Adrenal gland (tissue), 12 donors: ENCODE data around the gene FAM219B. TPM values are rescaled to one million over a fixed set of nuclear protein-coding genes. Genes with fewer than 3 reads are reported as not detected.

ENCODE experiments used
- DNase-seq, 7 donors: peaks; one replicate each; pipeline ENCODE4 v3.0.0-alpha.2; 2019 to 2020
- H3K27ac ChIP-seq, 5 donors: fragments of 200-600 bp; sonication (generic) in 4 of 5; 1 replicate in 3 of 5; 2 replicates in 2 of 5; pipeline versions ENCODE4 v1.5.1 to v1.8.0; 2016 to 2020; ENCODE audit warnings: mild to moderate bottlenecking in 1 of 5
- H3K27me3 ChIP-seq: fragments of 200-600 bp; 2 replicates; pipeline ENCODE4 v1.8.0; 2021
- H3K36me3 ChIP-seq, 2 donors: fragments of 200-600 bp; replicated peaks in 1 of 2; 1 replicate in 1 of 2; 2 replicates in 1 of 2; pipeline versions ENCODE4 v1.5.1 to v1.8.0; 2018 to 2022
- H3K4me1 ChIP-seq, 2 donors: fragments of 200-600 bp; replicated peaks in 1 of 2; 1 replicate in 1 of 2; 2 replicates in 1 of 2; pipeline versions ENCODE4 v1.5.1 to v1.8.0; 2018 to 2021
- H3K4me3 ChIP-seq, 4 donors: fragments of 200-600 bp; sonication (generic) in 3 of 4; one replicate each; pipeline ENCODE4 v1.5.1; 2016 to 2018
- H3K9me3 ChIP-seq, 3 donors: fragments of 200-600 bp; sonication (generic) in 1 of 3; replicated peaks in 1 of 3; 1 replicate in 2 of 3; 2 replicates in 1 of 3; pipeline versions ENCODE4 v1.5.1 to v1.8.0; 2016 to 2021
- POLR2A ChIP-seq, 2 donors: fragments of 450-650 bp; IDR thresholded peaks; one replicate each; pipeline ENCODE4 v1.6.1; 2017; ENCODE audit warnings: antibody characterized with exemption in 2 of 2, mild to moderate bottlenecking in 2 of 2, moderate library complexity in 1 of 2
- WGBS, 4 donors: extraction: QIAGEN DNeasy Blood & Tissue Kit in 2 of 4; methylation state at CpG; one replicate each; pipeline versions ENCODE4 v1.1.5 to v1.1.7; 2013 to 2017; 5-methylcytosine and 5-hydroxymethylcytosine counted together
- intact Hi-C, 2 donors: fragments of 100-400 bp; cut with DNase I; formaldehyde crosslinking; loops; one replicate each; pipeline versions ENCODE4 v1.14.1 to v1.15.0; 2022 to 2023
- polyA plus RNA-seq, 3 donors: library from polyadenylated mRNA; stranded (reverse); fragments of 200-250 nt in 2 of 3; fragments of 350-450 nt in 1 of 3; fragmentation: Illumina TruSeq in 1 of 3; extraction: RNeasy Lipid Tissue Mini Kit (QIAGEN cat#74804) in 1 of 3; gene quantifications; one replicate each; pipeline ENCODE4 v1.2.3, GENCODE V29; 2013 to 2014
- total RNA-seq, 9 donors: library from RNA; depleted of rRNA in 4 of 9; stranded (reverse); fragments of >200 nt in 4 of 9; fragments of 120-200 nt in 1 of 9; fragmentation: NEBNext Ultra II Directional in 1 of 9; extraction: Animal tissue kit (Norgen Biotek cat#: 25700) in 1 of 9; gene quantifications; one replicate each; pipeline versions ENCODE4 v1.1.0 to v1.2.4, GENCODE V29; 2013 to 2023
- TF ChIP-seq, protein P1 (sequence below), 6 experiments: fragments of 450-650 bp in 4 of 6; fragments of 200-600 bp in 2 of 6; sonication (generic) in 1 of 6; IDR thresholded peaks; 1 replicate in 5 of 6; 2 replicates in 1 of 6; pipeline versions ENCODE4 v1.5.1 to v1.8.0; 2016 to 2021; ENCODE audit warnings: antibody characterized with exemption in 6 of 6, mild to moderate bottlenecking in 2 of 6, moderate library complexity in 1 of 6
- donor health status: healthy with polysubstance abuse.
- donor health status: Bipolar disorder and iron deficiency.
- donor health status: DM: yes; HTN: yes; CAD: no.
- donor health status: DM: no; HTN: no; CAD: no.
- donor health status: DM: no; HTN: no; CAD: no.
- donor health status: DM: yes; HTN: yes; CAD: no.

FAM219B gene
- total and polyA plus RNA-seq, 12 donors = 44.0 to 112 (median 72.4) TPM

DNA sequence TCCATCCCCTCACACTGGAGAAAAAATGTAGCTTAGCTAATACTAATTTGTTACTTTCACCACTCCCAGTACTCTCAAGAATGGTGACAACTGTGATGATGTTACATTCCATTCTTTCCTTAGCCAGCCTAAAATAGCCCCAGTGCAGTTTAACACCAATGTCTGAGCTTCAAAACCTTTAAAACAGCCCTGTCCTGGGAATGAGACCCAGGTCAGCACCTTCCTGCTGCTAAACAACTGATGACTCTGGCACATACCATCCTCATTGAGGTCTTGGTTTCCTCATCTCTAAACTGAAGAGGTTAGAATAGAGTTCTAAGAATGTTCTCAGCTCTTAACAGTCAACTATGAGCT lies 37.3 kb downstream of the FAM219B start:
- no peak for TF ChIP-seq POLR2A (IDR thresholded peaks at IDR 0.05)
- TF ChIP-seq, protein P1, sequence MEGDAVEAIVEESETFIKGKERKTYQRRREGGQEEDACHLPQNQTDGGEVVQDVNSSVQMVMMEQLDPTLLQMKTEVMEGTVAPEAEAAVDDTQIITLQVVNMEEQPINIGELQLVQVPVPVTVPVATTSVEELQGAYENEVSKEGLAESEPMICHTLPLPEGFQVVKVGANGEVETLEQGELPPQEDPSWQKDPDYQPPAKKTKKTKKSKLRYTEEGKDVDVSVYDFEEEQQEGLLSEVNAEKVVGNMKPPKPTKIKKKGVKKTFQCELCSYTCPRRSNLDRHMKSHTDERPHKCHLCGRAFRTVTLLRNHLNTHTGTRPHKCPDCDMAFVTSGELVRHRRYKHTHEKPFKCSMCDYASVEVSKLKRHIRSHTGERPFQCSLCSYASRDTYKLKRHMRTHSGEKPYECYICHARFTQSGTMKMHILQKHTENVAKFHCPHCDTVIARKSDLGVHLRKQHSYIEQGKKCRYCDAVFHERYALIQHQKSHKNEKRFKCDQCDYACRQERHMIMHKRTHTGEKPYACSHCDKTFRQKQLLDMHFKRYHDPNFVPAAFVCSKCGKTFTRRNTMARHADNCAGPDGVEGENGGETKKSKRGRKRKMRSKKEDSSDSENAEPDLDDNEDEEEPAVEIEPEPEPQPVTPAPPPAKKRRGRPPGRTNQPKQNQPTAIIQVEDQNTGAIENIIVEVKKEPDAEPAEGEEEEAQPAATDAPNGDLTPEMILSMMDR (IDR thresholded peaks at IDR 0.05) = no peak
- Histone ChIP-seq H3K36me3 (peaks cover 0 to 5% of the 10 kb centered on the region in 2 donors), H3K27me3 (no peaks in the 10 kb centered on the region), H3K9me3 (no peaks in the 10 kb centered on the region), H3K27ac (peak overlapping the region; percentile 56 to 98 (median 73)), H3K4me1 (peaks cover 46 to 68% of the 10 kb centered on the region in 2 donors), H3K4me3 (no peak overlapping the region)
- no peak for DNase-seq
- intact Hi-C loops = no loop called here

DNA sequence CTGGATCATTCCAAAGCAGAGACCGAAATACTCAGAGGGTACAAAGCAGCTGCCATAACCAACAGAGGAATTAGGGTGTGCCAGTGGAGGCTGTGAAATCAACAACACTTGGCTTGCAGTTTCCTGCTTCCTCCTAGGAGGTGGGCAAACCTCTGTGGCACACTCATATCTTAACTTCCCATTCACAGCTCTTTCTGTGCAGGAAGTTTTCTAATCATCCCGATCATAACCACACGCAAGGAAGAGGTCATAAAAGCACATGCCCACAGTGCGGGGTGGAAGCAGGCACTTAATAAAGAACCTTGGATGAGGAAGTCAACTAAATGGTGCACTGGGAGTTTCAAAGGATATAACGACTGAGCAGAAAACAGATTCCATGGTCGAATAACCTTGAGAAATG lies 38.6 kb downstream of the FAM219B start:
- peak in 3 of 7 donors; percentile 47 to 67 (median 53) for DNase-seq
- Histone ChIP-seq H3K4me3 (no peak overlapping the region), H3K9me3 (no peaks in the 10 kb centered on the region), H3K4me1 (peaks cover 55 to 74% of the 10 kb centered on the region in 2 donors), H3K27ac (peak overlapping the region in 4 of 5 donors; percentile 16 to 89 (median 56)), H3K36me3 (peaks cover 0 to 5% of the 10 kb centered on the region in 2 donors), H3K27me3 (no peaks in the 10 kb centered on the region)
- intact Hi-C loops = no loop called here
- 48 to 58% (median 57%) methylated on average over 6 of the region's 6 CpGs for WGBS, 4 donors
- TF ChIP-seq POLR2A (IDR thresholded peaks at IDR 0.05) = no peak
- TF ChIP-seq, protein P1 (IDR thresholded peaks at IDR 0.05) = no peak

DNA sequence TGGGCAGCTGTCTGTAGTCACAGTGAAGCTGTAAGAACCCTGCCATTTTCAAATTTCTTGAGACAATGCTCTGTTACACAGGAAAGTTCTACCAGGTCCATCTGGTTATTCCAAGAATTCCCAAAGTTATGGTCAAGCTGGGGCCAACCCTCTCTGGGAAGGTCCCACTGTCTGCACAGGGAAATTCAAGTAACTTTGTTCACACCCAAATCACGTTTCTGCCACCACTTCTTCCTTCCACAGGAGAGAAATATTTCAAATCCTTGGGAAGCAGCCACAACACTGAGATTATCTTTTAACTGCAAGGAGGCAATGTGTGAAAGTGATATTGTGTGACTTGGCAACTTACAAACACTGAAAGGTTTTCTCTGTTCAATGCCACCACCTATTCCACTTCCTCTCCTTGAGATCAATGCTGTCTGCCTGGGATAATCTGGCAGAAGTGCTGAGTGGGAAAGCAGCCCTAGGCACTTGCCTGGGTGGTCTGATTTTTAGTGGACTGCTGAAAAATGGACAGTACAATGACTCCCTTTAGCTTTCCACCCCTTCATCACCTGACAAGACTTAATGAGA lies 39.1 kb downstream of the FAM219B start:
- 48 to 59% (median 56%) methylated on average over 1 of the region's 1 CpG for WGBS, 4 donors
- no peaks in the 10 kb centered on the region for H3K9me3 ChIP-seq
- DNase-seq = no peak
- peaks cover 56 to 77% of the 10 kb centered on the region in 2 donors for H3K4me1 ChIP-seq
- peaks cover 0 to 5% of the 10 kb centered on the region in 2 donors for H3K36me3 ChIP-seq
- intact Hi-C loops = no loop called here
- no peak overlapping the region for H3K4me3 ChIP-seq
- peak overlapping the region in 4 of 5 donors; percentile 16 to 89 (median 56) for H3K27ac ChIP-seq
- TF ChIP-seq POLR2A (IDR thresholded peaks at IDR 0.05) = no peak
- TF ChIP-seq, protein P1 (IDR thresholded peaks at IDR 0.05) = no peak
- no peaks in the 10 kb centered on the region for H3K27me3 ChIP-seq

DNA sequence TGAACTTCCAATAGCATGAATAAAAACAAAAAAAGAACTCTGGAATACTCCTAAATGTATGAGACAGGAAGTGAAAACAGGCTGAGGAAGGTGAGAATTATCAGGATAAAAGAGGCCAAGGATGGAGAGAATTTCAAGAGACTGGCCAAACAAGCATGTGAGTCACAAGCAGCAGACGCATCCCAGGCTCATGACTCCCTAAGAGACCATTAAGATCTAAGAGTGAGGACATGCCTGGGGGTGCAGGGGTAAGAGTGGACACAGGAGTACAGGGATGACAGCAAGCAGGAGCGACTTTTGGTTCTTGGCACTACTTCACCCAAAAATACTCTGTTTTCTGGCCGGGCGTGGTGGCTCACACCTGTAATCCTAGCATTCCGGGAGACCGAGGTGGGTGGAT lies 40.6 kb downstream of the FAM219B start:
- no peaks in the 10 kb centered on the region for H3K27me3 ChIP-seq
- TF ChIP-seq, protein P1 (IDR thresholded peaks at IDR 0.05) = no peak
- no peak for TF ChIP-seq POLR2A (IDR thresholded peaks at IDR 0.05)
- intact Hi-C loops = no loop called here
- H3K4me3 ChIP-seq = no peak overlapping the region
- H3K4me1 ChIP-seq = peaks cover 46 to 63% of the 10 kb centered on the region in 2 donors
- peak overlapping the region in 4 of 5 donors; percentile 52 to 89 (median 72) for H3K27ac ChIP-seq
- no peaks in the 10 kb centered on the region for H3K9me3 ChIP-seq
- WGBS, 4 donors = 61 to 80% (median 70%) methylated on average over 6 of the region's 6 CpGs
- peaks cover 0 to 5% of the 10 kb centered on the region in 2 donors for H3K36me3 ChIP-seq
- peak; percentile 52 to 78 (median 73) for DNase-seq
